Activated naive CD8-positive, alpha-beta T cell treated with anti-CD3 and anti-CD28 coated beads, Interleukin-2, amount 10 ng/mL, durations not matched to agents 7 days and 5 days (primary cell): ENCODE measurements around the gene ST3GAL2. TPM values are rescaled to one million over a fixed set of nuclear protein-coding genes. Genes with fewer than 3 reads are reported as not detected.

Experiments
- ATAC-seq: fragments of 150-1000 bp; cut with Tn5 transposase; one replicate; pipeline ENCODE4 v1.10.0; 2021; ENCODE audit warnings: low read depth, moderate library complexity
- POLR2A ChIA-PET: fragments of 350-600 bp; sonication (Branson Sonifier 250); formaldehyde crosslinking; loops from one replicate; lab custom pipeline; 2021; ENCODE audit warnings: antibody characterized with exemption; lab: Charles Lee
- DNase-seq: peaks from one replicate; pipeline ENCODE4 v3.0.0; 2021
- H3K27ac Mint-ChIP-seq: one replicate; pipeline ENCODE4 v1.8.0; 2022; ENCODE audit warnings: mild to moderate bottlenecking, mixed read lengths
- H3K27me3 Mint-ChIP-seq: one replicate; pipeline ENCODE4 v1.8.0; 2022; ENCODE audit warnings: mild to moderate bottlenecking, moderate library complexity, mixed read lengths
- H3K36me3 Mint-ChIP-seq: one replicate; pipeline ENCODE4 v1.8.0; 2021; ENCODE audit warnings: mild to moderate bottlenecking, mixed read lengths
- H3K4me1 Mint-ChIP-seq: one replicate; pipeline ENCODE4 v1.8.0; 2021; ENCODE audit warnings: mixed read lengths
- H3K4me3 Mint-ChIP-seq: one replicate; pipeline ENCODE4 v1.8.0; 2022; ENCODE audit warnings: mild to moderate bottlenecking, moderate library complexity, mixed read lengths
- H3K9me3 Mint-ChIP-seq: one replicate; pipeline ENCODE4 v1.8.0; 2021; ENCODE audit warnings: mixed read lengths
- total RNA-seq, 2 experiments: library from RNA; stranded (reverse); gene quantifications; one replicate each; pipeline ENCODE4 v1.2.3, GENCODE V29; 2021

Gene ST3GAL2
- total RNA-seq, 2 experiments from 2014 or later, result 31.9 to 38.6 TPM

DNA sequence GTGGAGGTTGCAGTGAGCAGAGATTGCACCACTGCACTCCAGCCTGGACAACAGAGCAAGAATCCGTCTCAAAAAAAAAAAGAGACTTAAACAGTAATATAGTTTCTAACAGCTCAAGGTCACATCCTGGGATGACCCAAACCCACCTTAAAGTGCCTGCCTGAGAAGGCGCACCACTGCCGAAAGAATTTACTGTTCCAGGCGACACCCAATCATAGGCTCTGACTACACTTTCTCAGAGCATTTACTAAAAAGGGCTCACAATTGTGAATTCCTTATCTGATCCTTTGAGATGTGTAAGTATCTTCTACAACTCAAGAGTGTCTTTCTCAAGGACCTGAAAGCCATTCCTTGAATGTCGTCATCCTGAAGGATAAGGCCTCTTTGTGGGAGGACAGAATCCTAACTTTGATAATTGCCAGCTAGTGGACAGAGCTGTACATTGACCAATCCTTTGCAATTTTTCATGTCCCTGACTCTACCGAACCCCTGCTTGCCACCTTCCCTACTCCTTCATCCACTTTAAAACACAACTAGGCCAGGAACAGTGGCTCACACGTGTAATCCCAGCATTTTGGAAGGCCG lies 2.6 kb upstream of the ST3GAL2 start:
- ATAC-seq (no peak), DNase-seq (no peak)
- Mint-ChIP-seq H3K27ac (peak overlapping the region; percentile 48), H3K9me3 (no peaks in the 10 kb centered on the region), H3K4me1 (peaks cover 25% of the 10 kb centered on the region), H3K27me3 (no peaks in the 10 kb centered on the region), H3K4me3 (no peak overlapping the region), H3K36me3 (peaks cover 4% of the 10 kb centered on the region)
- POLR2A ChIA-PET, result interaction anchor here (1.0 kb wide), 1 partner anchor 22 kb away, joined by 3 read pairs; no protein-coding TSS in a partner anchor

DNA sequence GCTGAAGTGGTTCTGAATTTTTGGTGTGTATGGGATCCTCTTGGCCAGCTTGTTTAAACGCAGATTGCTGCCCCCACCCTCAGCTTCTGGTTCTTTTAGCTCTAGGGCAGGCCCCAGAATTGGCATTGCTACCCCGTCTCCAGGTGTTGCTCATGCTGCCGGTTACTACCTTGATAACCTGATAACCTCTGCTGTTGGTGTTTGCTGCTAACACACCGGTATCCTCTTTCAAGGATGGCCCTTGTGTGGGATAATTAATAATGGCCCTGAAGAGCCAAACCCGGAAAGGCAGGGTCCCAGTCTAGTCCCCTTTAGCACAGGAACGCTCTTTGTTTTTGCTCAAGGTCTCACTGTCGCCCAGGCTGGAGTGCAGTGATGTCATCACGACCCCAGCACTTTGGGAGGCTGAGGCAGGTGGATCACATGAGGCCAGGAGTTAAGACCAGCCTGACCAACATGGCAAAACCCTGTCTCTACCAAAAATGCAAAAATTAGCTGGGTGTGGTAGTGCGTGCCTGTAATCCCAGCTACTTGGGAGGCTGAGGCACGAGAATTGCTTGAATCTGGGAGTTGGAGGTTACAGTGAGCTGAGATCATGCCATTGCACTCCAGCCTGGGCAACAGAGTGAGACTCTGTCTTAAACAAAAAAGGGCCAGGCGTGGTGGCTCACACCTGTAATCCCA lies 1.3 kb upstream of the ST3GAL2 start:
- H3K36me3 Mint-ChIP-seq, result peaks cover 4% of the 10 kb centered on the region
- POLR2A ChIA-PET, result interaction anchor here (0.6 to 3.1 kb wide), 7 partner anchors 14 to 93 kb away, joined by 3 to 32 read pairs (median 7); partner anchors contain the start of genes DDX19A and FCSK
- no peaks in the 10 kb centered on the region for H3K27me3 Mint-ChIP-seq
- peaks cover 31% of the 10 kb centered on the region for H3K4me1 Mint-ChIP-seq
- no peak for DNase-seq
- ATAC-seq, result no peak
- no peaks in the 10 kb centered on the region for H3K9me3 Mint-ChIP-seq
- H3K27ac Mint-ChIP-seq, result peak overlapping the region; percentile 90
- peak overlapping the region; percentile 89 for H3K4me3 Mint-ChIP-seq

DNA sequence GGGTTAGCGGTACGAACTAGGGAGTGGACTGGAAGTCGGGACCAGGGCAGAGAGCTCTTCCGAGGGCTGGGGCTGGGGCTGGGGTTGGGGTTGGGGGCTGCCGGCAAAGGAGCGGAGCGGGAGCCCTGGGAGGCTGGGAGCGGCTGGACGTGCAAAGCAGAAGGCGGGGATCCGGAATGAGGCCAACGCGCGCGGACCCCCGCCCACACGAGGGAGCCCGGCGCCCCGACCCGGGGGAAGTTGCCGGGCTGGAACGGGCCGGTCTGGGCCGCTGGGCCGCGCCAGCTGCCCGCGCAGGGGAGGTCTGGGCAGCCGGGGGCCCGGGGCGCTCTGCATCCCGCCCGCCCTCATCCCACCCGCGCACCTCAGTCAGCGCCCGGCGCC lies 323 bp downstream of the ST3GAL2 start:
- DNase-seq (no peak), ATAC-seq (peak; percentile 1)
- Mint-ChIP-seq H3K27me3 (no peaks in the 10 kb centered on the region), H3K27ac (peak overlapping the region; percentile 93), H3K4me3 (peak overlapping the region; percentile 95), H3K36me3 (peaks cover 7% of the 10 kb centered on the region), H3K9me3 (no peaks in the 10 kb centered on the region), H3K4me1 (peaks cover 33% of the 10 kb centered on the region)
- POLR2A ChIA-PET, result interaction anchor here (1.7 to 3.1 kb wide), 6 partner anchors 16 to 92 kb away, joined by 6 to 32 read pairs (median 10); partner anchors contain the start of genes DDX19A and FCSK

DNA sequence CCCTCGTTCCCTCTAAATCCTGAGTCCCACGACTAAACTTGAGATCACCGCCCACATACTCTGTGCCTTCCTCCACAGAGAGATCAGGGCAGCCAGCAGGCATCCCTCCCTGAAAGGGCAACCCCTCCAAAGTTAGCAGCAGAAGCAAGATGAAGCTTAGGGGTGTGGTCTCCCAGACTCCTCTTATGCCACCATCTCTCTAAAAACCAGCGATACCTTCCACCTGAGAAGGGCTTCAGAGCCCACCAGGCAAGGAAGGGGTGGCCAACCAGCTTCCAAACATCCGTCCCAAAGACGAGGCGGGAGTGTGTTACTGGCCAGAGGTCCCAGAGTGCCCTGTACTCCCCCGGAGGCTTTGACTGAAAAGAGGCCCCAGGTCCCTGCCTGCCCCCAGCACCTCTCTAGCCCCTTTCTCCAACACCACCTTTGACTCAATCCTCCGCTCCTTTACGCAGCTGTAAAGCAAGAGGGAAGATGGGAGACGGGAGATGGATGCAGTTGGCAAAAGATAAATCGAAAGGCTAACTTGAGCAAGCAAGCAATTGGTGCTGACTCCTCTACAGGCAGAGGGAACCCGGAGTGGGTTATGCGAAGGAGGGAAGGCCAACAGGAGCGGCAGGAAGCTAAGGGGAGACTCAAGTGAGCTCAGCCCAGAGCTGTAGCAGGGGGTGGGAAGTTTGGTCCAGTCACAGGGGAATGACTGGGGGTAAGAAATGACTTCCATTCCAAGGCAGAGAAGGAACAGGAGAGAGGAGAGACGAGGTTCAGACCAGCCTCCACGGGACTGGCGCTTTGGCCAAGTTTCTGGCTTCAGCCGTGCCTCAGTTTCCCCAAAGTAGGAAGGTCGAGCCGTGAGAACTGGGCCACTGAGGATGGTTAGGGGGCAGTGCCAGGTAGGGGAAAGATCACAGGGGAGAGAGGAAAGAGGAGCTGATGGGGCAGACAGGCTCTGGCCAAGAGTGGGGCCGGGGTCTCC lies 1.0 kb downstream of the ST3GAL2 start:
- Mint-ChIP-seq H3K27ac (peak overlapping the region; percentile 93), H3K36me3 (peaks cover 9% of the 10 kb centered on the region), H3K4me3 (peak overlapping the region; percentile 95), H3K9me3 (no peaks in the 10 kb centered on the region), H3K4me1 (peaks cover 38% of the 10 kb centered on the region), H3K27me3 (no peaks in the 10 kb centered on the region)
- no peak for DNase-seq
- POLR2A ChIA-PET, result interaction anchor here (0.8 to 3.1 kb wide), 8 partner anchors 19 to 91 kb away, joined by 3 to 32 read pairs (median 6); partner anchors contain the start of genes COG4, DDX19A and SF3B3
- no peak for ATAC-seq

DNA sequence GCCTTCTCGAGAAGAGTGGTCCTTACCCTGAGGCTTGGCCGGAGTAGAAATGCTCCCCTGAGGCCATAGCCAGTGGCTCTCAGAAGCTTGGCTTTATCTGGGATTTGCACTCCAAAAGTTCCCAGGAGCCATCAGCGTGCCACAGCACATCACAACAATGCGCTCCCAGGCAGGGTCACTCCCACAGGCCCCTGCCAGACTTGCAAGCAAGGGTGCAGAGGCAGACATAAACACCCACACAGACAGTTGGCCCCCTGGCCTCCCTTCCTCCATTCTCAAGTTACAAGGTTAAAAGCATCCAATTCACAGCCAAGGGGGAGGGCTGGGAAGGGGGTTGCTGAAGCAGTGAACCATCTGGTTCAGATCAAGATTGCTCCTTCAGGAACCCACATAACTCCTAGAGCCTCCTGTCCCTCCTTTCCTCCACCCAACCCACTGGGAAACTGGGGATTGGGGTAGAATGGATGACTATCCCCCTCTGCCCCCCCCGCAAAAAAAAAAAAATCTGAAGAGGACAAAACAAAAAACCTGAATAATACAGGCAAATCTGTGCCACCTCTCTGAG lies 1.8 kb downstream of the ST3GAL2 start:
- POLR2A ChIA-PET, result interaction anchor here (0.9 to 3.1 kb wide), 6 partner anchors 19 to 86 kb away, joined by 3 to 32 read pairs (median 6); partner anchors contain the start of genes COG4 and SF3B3
- no peak for ATAC-seq
- Mint-ChIP-seq H3K4me1 (peaks cover 46% of the 10 kb centered on the region), H3K9me3 (no peaks in the 10 kb centered on the region), H3K4me3 (peak overlapping the region; percentile 95), H3K27me3 (no peaks in the 10 kb centered on the region), H3K36me3 (peaks cover 10% of the 10 kb centered on the region), H3K27ac (no peak overlapping the region)
- no peak for DNase-seq

DNA sequence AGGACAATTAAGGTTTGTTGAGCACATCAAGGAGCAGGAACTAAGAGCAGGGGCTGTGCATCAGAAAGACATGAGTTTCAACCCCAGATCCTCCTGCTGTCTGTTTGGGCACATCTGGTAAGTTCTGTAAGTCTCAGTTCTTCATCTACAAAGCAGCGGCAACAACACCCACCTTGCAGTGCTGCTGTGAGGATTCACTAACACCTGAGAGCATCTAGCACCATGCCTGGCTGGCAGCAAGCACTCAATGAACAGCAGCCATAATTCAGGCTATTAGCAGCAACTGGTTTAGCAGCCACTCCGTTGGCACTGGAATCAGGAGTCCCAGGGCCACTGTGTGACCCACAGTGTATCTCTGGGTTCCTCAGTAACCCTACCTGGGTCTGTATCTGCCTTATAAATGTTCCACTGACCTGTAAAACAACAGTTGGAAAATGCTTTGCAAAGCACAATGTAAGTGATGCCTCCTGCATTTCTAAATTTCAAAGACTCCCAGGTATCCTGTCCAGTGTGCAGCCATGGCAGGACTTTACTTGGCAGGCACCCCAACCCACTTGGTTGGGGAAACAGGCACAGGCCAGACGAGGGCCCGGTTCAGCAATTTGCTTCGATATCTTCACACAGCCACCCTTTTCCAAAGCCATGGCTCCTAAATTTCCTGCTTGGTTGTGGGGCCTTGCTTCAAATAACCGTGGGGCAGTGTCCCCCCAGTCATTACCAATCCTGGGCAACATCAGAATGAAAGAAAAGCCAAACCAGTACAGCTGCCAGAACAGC lies 4.2 kb downstream of the ST3GAL2 start:
- POLR2A ChIA-PET, result interaction anchor here (4.3 kb wide), 1 partner anchor 17 kb away, joined by 18 read pairs; no protein-coding TSS in a partner anchor
- Mint-ChIP-seq H3K4me3 (no peak overlapping the region), H3K4me1 (peaks cover 54% of the 10 kb centered on the region), H3K27ac (no peak overlapping the region), H3K27me3 (no peaks in the 10 kb centered on the region), H3K9me3 (no peaks in the 10 kb centered on the region), H3K36me3 (peaks cover 10% of the 10 kb centered on the region)
- DNase-seq, result no peak
- ATAC-seq, result no peak

DNA sequence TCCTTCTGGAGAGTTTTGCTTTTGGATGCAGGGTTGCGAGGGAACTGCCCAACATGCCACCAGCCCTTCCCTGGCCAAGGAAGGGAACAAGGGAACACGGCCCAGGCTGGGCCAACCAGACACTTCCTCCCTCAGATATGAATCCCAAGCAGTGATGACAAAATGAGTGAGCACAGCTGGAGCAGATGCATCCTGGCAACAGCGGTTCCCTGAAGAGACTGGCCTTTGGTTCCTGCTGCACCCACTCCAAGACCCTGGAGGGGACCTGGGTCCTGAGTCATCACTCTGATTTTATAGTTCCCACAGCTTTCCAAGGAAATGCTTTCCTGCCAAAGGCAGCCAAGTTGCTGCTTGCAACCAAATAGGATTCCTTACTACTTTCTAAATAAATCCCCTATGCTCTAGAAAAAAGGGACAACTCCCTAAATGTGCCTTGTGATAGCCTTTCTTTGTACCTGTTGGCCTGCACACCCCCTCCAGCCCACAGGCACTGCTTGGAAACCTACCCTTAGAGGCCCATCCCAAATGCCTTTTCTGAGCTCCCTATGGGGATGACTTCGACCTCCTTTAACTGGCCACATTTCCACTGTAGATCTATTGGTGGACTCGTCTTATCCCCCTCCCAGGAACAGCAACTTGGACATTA lies 5.3 kb downstream of the ST3GAL2 start:
- Mint-ChIP-seq H3K27me3 (no peaks in the 10 kb centered on the region), H3K4me3 (no peak overlapping the region), H3K36me3 (peaks cover 10% of the 10 kb centered on the region), H3K9me3 (no peaks in the 10 kb centered on the region), H3K27ac (peak overlapping the region; percentile 70), H3K4me1 (peaks cover 56% of the 10 kb centered on the region)
- ATAC-seq, result no peak
- no peak for DNase-seq
- POLR2A ChIA-PET, result interaction anchor here (1.9 to 4.3 kb wide), 2 partner anchors 15 to 53 kb away, joined by 6 to 18 read pairs; no protein-coding TSS in a partner anchor

DNA sequence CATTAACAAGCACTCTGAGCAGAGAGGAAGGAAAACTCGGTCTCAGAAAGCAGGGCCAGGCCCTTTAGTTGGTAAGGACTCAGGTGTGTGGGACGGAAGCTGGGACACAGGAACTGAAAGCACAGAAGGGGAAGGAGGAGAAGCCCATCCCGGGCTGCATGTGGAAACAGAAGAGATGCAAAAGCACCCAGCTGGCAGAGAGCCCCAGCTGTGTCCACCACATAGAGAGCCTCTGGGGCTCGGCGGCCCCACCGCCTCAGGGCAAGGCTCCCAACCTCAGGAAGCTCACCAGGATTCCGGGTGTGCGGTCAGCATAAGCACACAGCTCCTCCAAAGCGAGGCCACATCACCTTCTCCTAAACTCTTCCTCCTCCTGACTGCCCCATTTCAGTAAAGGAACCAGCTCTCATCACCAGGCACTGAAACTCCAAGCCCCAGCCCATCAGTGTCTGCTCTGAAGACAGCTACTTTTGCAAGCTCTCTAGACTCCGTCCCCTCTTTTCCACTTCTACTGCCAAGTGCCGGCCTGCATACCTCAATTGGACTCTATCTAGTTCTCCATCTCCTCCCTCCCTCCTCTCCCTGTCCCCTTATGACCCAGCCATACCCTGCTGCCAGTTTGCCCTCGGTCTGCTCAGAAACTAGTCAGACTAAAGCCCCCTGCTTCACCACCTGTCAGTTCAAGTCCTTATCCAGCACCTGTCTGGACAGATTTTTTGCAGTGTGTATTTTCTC lies 6.0 kb downstream of the ST3GAL2 start:
- Mint-ChIP-seq H3K4me1 (peaks cover 58% of the 10 kb centered on the region), H3K4me3 (peak overlapping the region; percentile 37), H3K27me3 (no peaks in the 10 kb centered on the region), H3K9me3 (no peaks in the 10 kb centered on the region), H3K36me3 (peaks cover 6% of the 10 kb centered on the region), H3K27ac (peak overlapping the region; percentile 43)
- DNase-seq (no peak), ATAC-seq (no peak)
- POLR2A ChIA-PET, result interaction anchor here (1.0 to 4.3 kb wide), 3 partner anchors 15 to 52 kb away, joined by 5 to 18 read pairs (median 6); no protein-coding TSS in a partner anchor

DNA sequence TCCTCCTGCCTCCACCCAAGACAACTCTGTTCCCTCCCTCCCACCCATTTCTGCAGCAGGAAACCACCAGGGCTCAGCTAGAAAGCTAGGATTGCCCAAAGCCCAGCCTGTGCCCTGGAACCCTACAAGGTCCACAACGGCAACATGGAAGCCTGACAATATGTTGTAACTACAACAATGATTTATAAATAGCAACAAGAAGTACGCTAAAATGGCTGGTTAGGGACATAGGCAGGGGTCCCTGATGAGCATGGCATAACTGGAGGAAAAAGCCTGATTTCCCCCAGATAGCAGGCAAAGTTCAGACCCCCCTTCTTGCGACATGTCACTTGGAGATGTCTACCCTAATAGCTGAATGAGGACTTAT lies 6.6 kb downstream of the ST3GAL2 start:
- peaks cover 10% of the 10 kb centered on the region for H3K36me3 Mint-ChIP-seq
- H3K9me3 Mint-ChIP-seq, result no peaks in the 10 kb centered on the region
- POLR2A ChIA-PET, result interaction anchor here (1.0 to 4.3 kb wide), 3 partner anchors 14 to 52 kb away, joined by 5 to 18 read pairs (median 6); no protein-coding TSS in a partner anchor
- ATAC-seq (no peak), DNase-seq (no peak)
- H3K27ac Mint-ChIP-seq, result peak overlapping the region; percentile 43
- H3K27me3 Mint-ChIP-seq, result no peaks in the 10 kb centered on the region
- peaks cover 59% of the 10 kb centered on the region for H3K4me1 Mint-ChIP-seq
- H3K4me3 Mint-ChIP-seq, result no peak overlapping the region

DNA sequence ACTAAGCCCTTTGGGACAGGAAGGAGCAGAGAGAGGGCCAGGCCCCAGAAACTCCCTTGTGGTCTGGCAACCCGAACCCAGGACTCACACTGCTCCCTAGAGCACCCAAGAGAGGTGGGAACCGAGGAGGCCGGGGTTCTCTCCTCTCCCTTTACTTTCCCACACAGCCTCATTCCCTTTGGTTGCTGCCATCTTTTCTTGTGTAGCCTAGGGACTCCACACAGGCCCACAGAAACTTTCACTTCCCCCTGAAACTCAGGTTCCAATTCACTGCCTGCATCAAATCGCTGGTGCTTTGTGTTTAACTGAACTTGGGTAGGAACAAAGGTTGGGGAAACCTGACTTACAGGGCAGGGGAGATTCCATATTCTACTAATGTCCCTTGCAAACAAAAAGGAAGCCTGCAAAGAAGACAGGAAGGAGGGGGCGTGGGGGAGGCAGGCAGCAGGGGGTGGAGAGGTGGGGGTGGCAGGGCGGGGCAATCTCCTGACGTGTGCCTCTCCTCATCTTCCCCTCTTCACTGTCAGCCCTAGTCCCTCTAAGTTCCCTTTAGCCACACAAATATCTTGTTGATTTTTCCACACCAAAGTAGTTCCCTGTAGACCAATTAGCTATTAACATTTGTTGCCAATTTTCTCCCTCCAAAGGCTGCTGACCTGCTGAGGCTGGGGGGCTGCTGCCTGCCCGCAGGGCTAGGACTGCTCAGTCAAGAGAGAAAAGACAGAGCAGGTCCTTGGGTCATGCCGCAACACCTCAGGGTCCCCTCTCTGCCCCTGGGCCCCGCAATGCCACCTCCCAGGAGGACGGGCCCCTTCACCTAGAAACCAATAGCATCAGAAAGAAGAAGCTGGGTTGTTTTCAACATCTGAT lies 8.0 kb downstream of the ST3GAL2 start:
- POLR2A ChIA-PET, result interaction anchor here (0.7 to 4.3 kb wide), 5 partner anchors 13 to 52 kb away, joined by 3 to 18 read pairs (median 3); no protein-coding TSS in a partner anchor
- Mint-ChIP-seq H3K4me1 (peaks cover 51% of the 10 kb centered on the region), H3K9me3 (no peaks in the 10 kb centered on the region), H3K27me3 (no peaks in the 10 kb centered on the region), H3K27ac (peak overlapping the region; percentile 87), H3K4me3 (peak overlapping the region; percentile 72), H3K36me3 (peaks cover 15% of the 10 kb centered on the region)
- peak; percentile 43 for DNase-seq
- ATAC-seq, result peak; percentile 65
